HCT116 (cell line): ENCODE results near the gene MROH7. TPM values are rescaled to one million over a fixed set of nuclear protein-coding genes. Genes with fewer than 3 reads are reported as not detected.

Experiments
- ATAC-seq: fragments of 200-7000 bp; cut with Tn5 transposase; 2 replicates; pipeline ENCODE4 v1.9.1; 2020; ENCODE audit warnings: mild to moderate bottlenecking, moderate library complexity
- BruUV-seq: library from RNA; stranded (reverse); fragments of 400-500 nt; replicated peaks from 2 replicates; lab custom pipeline; 2021; lab: Mats Ljungman, UMichigan
- CTCF ChIA-PET: fragments of 300-600 bp; sonication (Branson Sonifier 250); formaldehyde crosslinking; loops from one replicate; lab custom pipeline; 2021; ENCODE audit warnings: antibody characterized with exemption; lab: Charles Lee
- POLR2A ChIA-PET: fragments of 300-600, 350-600 bp; sonication (Branson Sonifier 250); formaldehyde crosslinking; loops from one replicate; lab custom pipeline; 2021; ENCODE audit warnings: antibody characterized with exemption; lab: Charles Lee
- RAD21 ChIA-PET, 2 experiments: fragments of 300-600 bp; sonication (Branson Sonifier 250); formaldehyde crosslinking; loops; one replicate each; lab custom pipeline; 2023; ENCODE audit warnings: low total read pairs in 2 of 2; ENCODE audit not compliant: uncharacterized antibody in 2 of 2, unreplicated experiment in 2 of 2, low non-redundant PET in 1 of 2; lab: Charles Lee
- DNase-seq: peaks from one replicate; pipeline ENCODE4 v3.0.0-alpha.2; 2010; ENCODE audit warnings: low read depth, low spot score
- H2AFZ ChIP-seq: fragments of 200-600 bp; shearing (Covaris generic), sonication (generic); 2 replicates; pipeline ENCODE4 v1.6.1; 2017; ENCODE audit warnings: low read depth, mixed run types, mixed read lengths, antibody characterized with exemption, low read length; ENCODE audit not compliant: poor library complexity, severe bottlenecking
- H3K27ac ChIP-seq: 2 replicates; pipeline ENCODE4 v1.5.1; 2012; ENCODE audit warnings: low read depth, low read length
- H3K27me3 ChIP-seq: fragments of 200-600 bp; sonication (generic); 2 replicates; pipeline ENCODE4 v1.6.1; 2016; ENCODE audit warnings: mixed run types, low read length, mixed read lengths; ENCODE audit not compliant: insufficient read depth
- H3K36me3 ChIP-seq, 2 experiments: fragments of 200-500 bp in 1 of 2; fragments of 200-600 bp in 1 of 2; sonication (Bioruptor generic) in 1 of 2; sonication (generic) in 1 of 2; 2 replicates each; pipeline versions ENCODE4 v1.5.1 to v1.6.1; 2014 to 2016; ENCODE audit warnings: low read length in 2 of 2, inconsistent platforms in 1 of 2, mixed read lengths in 1 of 2, mixed run types in 1 of 2; ENCODE audit not compliant: insufficient read depth in 2 of 2, control insufficient read depth in 1 of 2
- H3K4me1 ChIP-seq, 2 experiments: fragments of 200-600 bp in 1 of 2; sonication (generic) in 1 of 2; 2 replicates each; pipeline versions ENCODE4 v1.5.1 to v1.6.1; 2012 to 2017; ENCODE audit warnings: low read length in 2 of 2, inconsistent platforms in 1 of 2, mild to moderate bottlenecking in 1 of 2, mixed read lengths in 1 of 2, mixed run types in 1 of 2, moderate library complexity in 1 of 2; ENCODE audit not compliant: insufficient read depth in 2 of 2, control insufficient read depth in 1 of 2
- H3K4me2 ChIP-seq: fragments of 200-600 bp; sonication (generic); 2 replicates; pipeline ENCODE4 v1.6.1; 2017; ENCODE audit warnings: mixed run types, low read length, mixed read lengths
- H3K4me3 ChIP-seq, 2 experiments: fragments of 200-600 bp in 1 of 2; sonication (generic) in 1 of 2; replicated peaks in 1 of 2; 2 replicates each; pipeline ENCODE4 v1.5.1; 2011 to 2016; ENCODE audit warnings: low read length in 2 of 2, control low read depth in 1 of 2, low read depth in 1 of 2, mild to moderate bottlenecking in 1 of 2, mixed read lengths in 1 of 2, mixed run types in 1 of 2
- H3K79me2 ChIP-seq: fragments of 200-600 bp; sonication (generic); 2 replicates; pipeline ENCODE4 v1.6.1; 2017; ENCODE audit warnings: mild to moderate bottlenecking, mixed run types, low read length, moderate library complexity, mixed read lengths; ENCODE audit not compliant: insufficient read depth
- H3K9ac ChIP-seq: fragments of 200-600 bp; sonication (generic); 2 replicates; pipeline ENCODE4 v1.6.1; 2016; ENCODE audit warnings: low read length, mixed read lengths
- H3K9me2 ChIP-seq: fragments of 200-600 bp; sonication (generic), shearing (Covaris generic); 2 replicates; pipeline ENCODE4 v1.6.1; 2017; ENCODE audit warnings: mixed run types, mild to moderate bottlenecking, moderate library complexity; ENCODE audit not compliant: insufficient read depth
- H3K9me3 ChIP-seq, 2 experiments: fragments of 200-500 bp in 1 of 2; fragments of 200-600 bp in 1 of 2; sonication (Bioruptor generic) in 1 of 2; sonication (generic) in 1 of 2; 2 replicates each; pipeline ENCODE4 v1.6.1; 2014 to 2017; ENCODE audit warnings: low read length in 2 of 2, mixed read lengths in 2 of 2, inconsistent platforms in 1 of 2, low read depth in 1 of 2, mild to moderate bottlenecking in 1 of 2, mixed run types in 1 of 2, moderate library complexity in 1 of 2; ENCODE audit not compliant: control insufficient read depth in 1 of 2, insufficient read depth in 1 of 2
- H4K20me1 ChIP-seq: fragments of 200-600 bp; sonication (generic), shearing (Covaris generic); 2 replicates; pipeline ENCODE4 v1.6.1; 2017; ENCODE audit warnings: mixed run types, mild to moderate bottlenecking, moderate library complexity; ENCODE audit not compliant: insufficient read depth
- CBX3 ChIP-seq: IDR thresholded peaks from 2 replicates; pipeline ENCODE4 v1.6.1; 2012; ENCODE audit warnings: low read depth
- CEBPB ChIP-seq: IDR thresholded peaks from 2 replicates; pipeline ENCODE4 v1.6.1; 2012; ENCODE audit warnings: low read depth
- EGR1 ChIP-seq: IDR thresholded peaks from 2 replicates; pipeline ENCODE4 v1.6.1; 2012; ENCODE audit warnings: low read depth
- ELF1 ChIP-seq: IDR thresholded peaks from 2 replicates; pipeline ENCODE4 v1.6.1; 2012; ENCODE audit warnings: low read depth, borderline replicate concordance
- EZH2 ChIP-seq: fragments of 200-600 bp; sonication (generic); IDR thresholded peaks from 2 replicates; pipeline ENCODE4 v1.6.1; 2017; ENCODE audit warnings: antibody characterized with exemption, mixed run types
- FOSL1 ChIP-seq: IDR thresholded peaks from 2 replicates; pipeline ENCODE4 v1.6.1; 2012; ENCODE audit warnings: low read depth
- POLR2A ChIP-seq: IDR thresholded peaks from 2 replicates; pipeline ENCODE4 v1.7.0; 2011; ENCODE audit warnings: borderline replicate concordance; ENCODE audit not compliant: insufficient read depth, insufficient read length; ENCODE audit errors: extremely low read depth
- POLR2AphosphoS5 ChIP-seq: IDR thresholded peaks from 2 replicates; pipeline ENCODE4 v1.6.1; 2011; ENCODE audit warnings: mild to moderate bottlenecking, low read depth, low read length, moderate library complexity
- RAD21 ChIP-seq: IDR thresholded peaks from 2 replicates; pipeline ENCODE4 v1.6.1; 2012; ENCODE audit warnings: low read depth, mild to moderate bottlenecking
- SIN3A ChIP-seq: IDR thresholded peaks from 2 replicates; pipeline ENCODE4 v1.6.1; 2012; ENCODE audit warnings: low read depth
- SP1 ChIP-seq: IDR thresholded peaks from 2 replicates; pipeline ENCODE4 v1.6.1; 2012; ENCODE audit warnings: low read depth
- TCF7L2 ChIP-seq: IDR thresholded peaks from 2 replicates; pipeline ENCODE4 v1.7.0; 2011; ENCODE audit warnings: borderline replicate concordance, inconsistent platforms; ENCODE audit not compliant: insufficient read depth, insufficient read length; ENCODE audit errors: extremely low read depth
- YY1 ChIP-seq: IDR thresholded peaks from 2 replicates; pipeline ENCODE4 v1.6.1; 2011; ENCODE audit warnings: low read length, low read depth, moderate library complexity, mild to moderate bottlenecking; ENCODE audit not compliant: insufficient replicate concordance; ENCODE audit errors: extremely low read depth
- ZFX ChIP-seq: fragments of 450-650 bp; IDR thresholded peaks from 2 replicates; pipeline ENCODE4 v1.6.1; 2017
- ZNF274 ChIP-seq: fragments of 200-500 bp; sonication (Bioruptor generic); IDR thresholded peaks from 2 replicates; pipeline ENCODE4 v1.6.1; 2014; ENCODE audit warnings: mild to moderate bottlenecking, low read depth, low read length, inconsistent platforms
- intact Hi-C: fragments of 100-400 bp; cut with micrococcal nuclease; formaldehyde crosslinking; loops from 2 replicates; pipeline ENCODE4 v1.10.0; 2022
- total RNA-seq: library from RNA; stranded (reverse); gene quantifications from one replicate; pipeline ENCODE4 v1.2.1, GENCODE V29; 2021; ENCODE audit not compliant: unreplicated experiment
- TF ChIP-seq, protein P1 (sequence below): IDR thresholded peaks from 2 replicates; pipeline ENCODE4 v1.6.1; 2012; ENCODE audit warnings: low read depth
- TF ChIP-seq, protein P2 (sequence below): IDR thresholded peaks from 2 replicates; pipeline ENCODE4 v1.6.1; 2012
- TF ChIP-seq, protein P3 (sequence below), 3 experiments: fragments of 200-600 bp in 1 of 3; sonication (generic) in 1 of 3; IDR thresholded peaks in 2 of 3; conservative IDR thresholded peaks in 1 of 3; 2 replicates each; pipeline ENCODE4 v1.5.1; 2012 to 2017; ENCODE audit warnings: low read depth in 2 of 3, low read length in 2 of 3, antibody characterized with exemption in 1 of 3, borderline replicate concordance in 1 of 3, control low read depth in 1 of 3, mild to moderate bottlenecking in 1 of 3, mixed read lengths in 1 of 3, mixed run types in 1 of 3, moderate library complexity in 1 of 3; ENCODE audit not compliant: insufficient read depth in 1 of 3
- TF ChIP-seq, protein P4 (sequence below): IDR thresholded peaks from 2 replicates; pipeline ENCODE4 v1.6.1; 2011; ENCODE audit warnings: mild to moderate bottlenecking, low read length, moderate library complexity; ENCODE audit not compliant: insufficient replicate concordance; ENCODE audit errors: extremely low read depth

The MROH7 gene
- total RNA-seq, 1 experiment from 2014 or later, result 1.1 TPM

DNA sequence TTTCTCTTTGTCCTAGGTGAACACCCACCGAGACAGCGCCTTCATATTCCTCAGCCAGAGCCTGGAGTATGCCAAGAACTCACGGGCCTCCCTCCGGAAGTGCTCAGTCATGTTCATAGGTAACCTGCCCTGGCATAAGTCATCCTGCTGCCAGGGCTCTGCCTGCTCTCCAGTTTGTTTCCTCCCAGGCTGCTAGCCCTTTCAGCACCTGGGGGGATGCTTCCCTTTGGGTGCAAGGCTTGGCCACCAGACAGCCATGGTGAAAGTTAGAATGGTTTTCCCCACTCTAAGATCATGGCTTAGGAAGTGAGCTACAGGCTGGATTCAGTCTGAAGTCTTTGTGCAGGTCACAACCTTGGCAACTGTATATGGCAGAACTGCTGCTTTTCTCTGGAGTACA lies 64.8 kb downstream of the MROH7 start:
- Histone ChIP-seq H2AFZ (no peak overlapping the region), H3K4me1 (no peaks in the 10 kb centered on the region), H3K9ac (no peak overlapping the region), H4K20me1 (no peaks in the 10 kb centered on the region), H3K4me3 (no peak overlapping the region), H3K27ac (no peak overlapping the region), H3K9me3 (no peaks in the 10 kb centered on the region), H3K4me2 (no peak overlapping the region), H3K27me3 (peaks cover 32% of the 10 kb centered on the region), H3K79me2 (no peaks in the 10 kb centered on the region), H3K9me2 (no peaks in the 10 kb centered on the region), H3K36me3 (no peaks in the 10 kb centered on the region)
- RAD21 ChIA-PET, result no interaction called here
- ATAC-seq (no peak), DNase-seq (no peak)
- intact Hi-C loops, result no loop called here
- CTCF ChIA-PET, result no interaction called here
- no TSS peak for BruUV-seq
- POLR2A ChIA-PET, result no interaction called here
- no peak for TF ChIP-seq FOSL1
- TF ChIP-seq ZNF274, result no peak
- TF ChIP-seq SIN3A, result no peak
- no peak for TF ChIP-seq ELF1
- no peak for TF ChIP-seq ZFX
- TF ChIP-seq YY1, result no peak
- TF ChIP-seq, protein P1, sequence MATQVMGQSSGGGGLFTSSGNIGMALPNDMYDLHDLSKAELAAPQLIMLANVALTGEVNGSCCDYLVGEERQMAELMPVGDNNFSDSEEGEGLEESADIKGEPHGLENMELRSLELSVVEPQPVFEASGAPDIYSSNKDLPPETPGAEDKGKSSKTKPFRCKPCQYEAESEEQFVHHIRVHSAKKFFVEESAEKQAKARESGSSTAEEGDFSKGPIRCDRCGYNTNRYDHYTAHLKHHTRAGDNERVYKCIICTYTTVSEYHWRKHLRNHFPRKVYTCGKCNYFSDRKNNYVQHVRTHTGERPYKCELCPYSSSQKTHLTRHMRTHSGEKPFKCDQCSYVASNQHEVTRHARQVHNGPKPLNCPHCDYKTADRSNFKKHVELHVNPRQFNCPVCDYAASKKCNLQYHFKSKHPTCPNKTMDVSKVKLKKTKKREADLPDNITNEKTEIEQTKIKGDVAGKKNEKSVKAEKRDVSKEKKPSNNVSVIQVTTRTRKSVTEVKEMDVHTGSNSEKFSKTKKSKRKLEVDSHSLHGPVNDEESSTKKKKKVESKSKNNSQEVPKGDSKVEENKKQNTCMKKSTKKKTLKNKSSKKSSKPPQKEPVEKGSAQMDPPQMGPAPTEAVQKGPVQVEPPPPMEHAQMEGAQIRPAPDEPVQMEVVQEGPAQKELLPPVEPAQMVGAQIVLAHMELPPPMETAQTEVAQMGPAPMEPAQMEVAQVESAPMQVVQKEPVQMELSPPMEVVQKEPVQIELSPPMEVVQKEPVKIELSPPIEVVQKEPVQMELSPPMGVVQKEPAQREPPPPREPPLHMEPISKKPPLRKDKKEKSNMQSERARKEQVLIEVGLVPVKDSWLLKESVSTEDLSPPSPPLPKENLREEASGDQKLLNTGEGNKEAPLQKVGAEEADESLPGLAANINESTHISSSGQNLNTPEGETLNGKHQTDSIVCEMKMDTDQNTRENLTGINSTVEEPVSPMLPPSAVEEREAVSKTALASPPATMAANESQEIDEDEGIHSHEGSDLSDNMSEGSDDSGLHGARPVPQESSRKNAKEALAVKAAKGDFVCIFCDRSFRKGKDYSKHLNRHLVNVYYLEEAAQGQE, result no peak
- TF ChIP-seq, protein P2, sequence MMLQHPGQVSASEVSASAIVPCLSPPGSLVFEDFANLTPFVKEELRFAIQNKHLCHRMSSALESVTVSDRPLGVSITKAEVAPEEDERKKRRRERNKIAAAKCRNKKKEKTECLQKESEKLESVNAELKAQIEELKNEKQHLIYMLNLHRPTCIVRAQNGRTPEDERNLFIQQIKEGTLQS, result no peak
- TF ChIP-seq CBX3, result no peak
- no peak for TF ChIP-seq POLR2AphosphoS5
- TF ChIP-seq SP1, result no peak
- no peak for TF ChIP-seq CEBPB
- TF ChIP-seq, protein P3, sequence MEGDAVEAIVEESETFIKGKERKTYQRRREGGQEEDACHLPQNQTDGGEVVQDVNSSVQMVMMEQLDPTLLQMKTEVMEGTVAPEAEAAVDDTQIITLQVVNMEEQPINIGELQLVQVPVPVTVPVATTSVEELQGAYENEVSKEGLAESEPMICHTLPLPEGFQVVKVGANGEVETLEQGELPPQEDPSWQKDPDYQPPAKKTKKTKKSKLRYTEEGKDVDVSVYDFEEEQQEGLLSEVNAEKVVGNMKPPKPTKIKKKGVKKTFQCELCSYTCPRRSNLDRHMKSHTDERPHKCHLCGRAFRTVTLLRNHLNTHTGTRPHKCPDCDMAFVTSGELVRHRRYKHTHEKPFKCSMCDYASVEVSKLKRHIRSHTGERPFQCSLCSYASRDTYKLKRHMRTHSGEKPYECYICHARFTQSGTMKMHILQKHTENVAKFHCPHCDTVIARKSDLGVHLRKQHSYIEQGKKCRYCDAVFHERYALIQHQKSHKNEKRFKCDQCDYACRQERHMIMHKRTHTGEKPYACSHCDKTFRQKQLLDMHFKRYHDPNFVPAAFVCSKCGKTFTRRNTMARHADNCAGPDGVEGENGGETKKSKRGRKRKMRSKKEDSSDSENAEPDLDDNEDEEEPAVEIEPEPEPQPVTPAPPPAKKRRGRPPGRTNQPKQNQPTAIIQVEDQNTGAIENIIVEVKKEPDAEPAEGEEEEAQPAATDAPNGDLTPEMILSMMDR (IDR thresholded peaks at IDR 0.05 in 2 of 3, conservative IDR thresholded peaks at IDR 0.05 in 1 of 3; ENCODE audit: borderline replicate concordance in 1 of 3, insufficient read depth in 1 of 3, low read depth in 2 of 3, low read length in 2 of 3), result no peak
- TF ChIP-seq, protein P4, sequence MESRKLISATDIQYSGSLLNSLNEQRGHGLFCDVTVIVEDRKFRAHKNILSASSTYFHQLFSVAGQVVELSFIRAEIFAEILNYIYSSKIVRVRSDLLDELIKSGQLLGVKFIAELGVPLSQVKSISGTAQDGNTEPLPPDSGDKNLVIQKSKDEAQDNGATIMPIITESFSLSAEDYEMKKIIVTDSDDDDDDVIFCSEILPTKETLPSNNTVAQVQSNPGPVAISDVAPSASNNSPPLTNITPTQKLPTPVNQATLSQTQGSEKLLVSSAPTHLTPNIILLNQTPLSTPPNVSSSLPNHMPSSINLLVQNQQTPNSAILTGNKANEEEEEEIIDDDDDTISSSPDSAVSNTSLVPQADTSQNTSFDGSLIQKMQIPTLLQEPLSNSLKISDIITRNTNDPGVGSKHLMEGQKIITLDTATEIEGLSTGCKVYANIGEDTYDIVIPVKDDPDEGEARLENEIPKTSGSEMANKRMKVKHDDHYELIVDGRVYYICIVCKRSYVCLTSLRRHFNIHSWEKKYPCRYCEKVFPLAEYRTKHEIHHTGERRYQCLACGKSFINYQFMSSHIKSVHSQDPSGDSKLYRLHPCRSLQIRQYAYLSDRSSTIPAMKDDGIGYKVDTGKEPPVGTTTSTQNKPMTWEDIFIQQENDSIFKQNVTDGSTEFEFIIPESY, result no peak
- TF ChIP-seq TCF7L2, result no peak
- no peak for TF ChIP-seq RAD21
- TF ChIP-seq EZH2, result no peak
- TF ChIP-seq EGR1, result no peak
- no peak for TF ChIP-seq POLR2A
